IPS-20b (cell line): ENCODE measurements around the gene ADCY6.

Experiments
- H3K27ac ChIP-seq: one replicate; pipeline ENCODE4 v1.5.1; 2013; ENCODE audit warnings: low read length
- H3K27me3 ChIP-seq: 2 replicates; pipeline ENCODE4 v1.6.1; 2013; ENCODE audit warnings: mild to moderate bottlenecking, low read length, inconsistent platforms; ENCODE audit not compliant: insufficient read depth
- H3K36me3 ChIP-seq: 2 replicates; pipeline ENCODE4 v1.6.1; 2013; ENCODE audit warnings: low read depth, mild to moderate bottlenecking, inconsistent platforms, low read length, moderate library complexity; ENCODE audit not compliant: insufficient read depth
- H3K4me1 ChIP-seq: 2 replicates; pipeline ENCODE4 v1.6.1; 2013; ENCODE audit warnings: mild to moderate bottlenecking, control low read depth, inconsistent platforms, low read length, moderate library complexity; ENCODE audit not compliant: insufficient read depth
- H3K4me3 ChIP-seq: 2 replicates; pipeline ENCODE4 v1.5.1; 2013; ENCODE audit warnings: mild to moderate bottlenecking, low read length, inconsistent platforms
- H3K9ac ChIP-seq: 2 replicates; pipeline ENCODE4 v1.6.1; 2013; ENCODE audit warnings: low read depth, mild to moderate bottlenecking, inconsistent platforms, low read length, moderate library complexity
- H3K9me3 ChIP-seq: 2 replicates; pipeline ENCODE4 v1.6.1; 2013; ENCODE audit warnings: mild to moderate bottlenecking, low read depth, low read length, inconsistent platforms; ENCODE audit not compliant: insufficient read depth

Gene ADCY6

GRCh38 chr12:48813465-48814261 lies 24.8 kb upstream of the ADCY6 start:
- H3K9ac ChIP-seq: peak overlapping the region; percentile 28; the same call in 1 of the 2 replicates
- no peak overlapping the region for H3K27ac ChIP-seq
- peak overlapping the region; percentile 94 for H3K4me3 ChIP-seq
- H3K27me3 ChIP-seq: peaks cover 60% of the 10 kb centered on the region
- no peaks in the 10 kb centered on the region for H3K36me3 ChIP-seq
- no peaks in the 10 kb centered on the region for H3K9me3 ChIP-seq
- peaks cover 2% of the 10 kb centered on the region; the same call in 1 of the 2 replicates for H3K4me1 ChIP-seq

DNA sequence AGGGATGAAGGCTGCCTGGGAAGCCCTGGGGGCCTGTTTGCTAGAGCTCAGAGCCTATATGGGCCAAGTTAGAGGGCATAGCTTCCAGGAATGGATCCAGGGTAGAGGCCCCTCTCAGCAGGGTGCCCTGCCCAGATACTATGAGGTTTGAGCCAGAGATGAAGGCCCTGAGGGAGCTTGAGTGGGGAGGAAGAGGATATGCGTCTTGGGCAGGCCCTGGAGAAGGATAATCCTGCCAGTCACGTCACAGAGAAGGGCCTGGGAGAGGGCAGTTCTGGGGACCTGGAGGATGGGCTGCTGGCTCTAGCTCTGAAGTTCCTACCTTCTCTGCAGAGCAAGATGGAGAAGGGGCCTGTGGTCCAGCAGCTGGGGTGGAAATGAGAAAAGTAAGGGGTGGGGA lies 23.5 kb upstream of the ADCY6 start:
- Histone ChIP-seq H3K36me3 (no peaks in the 10 kb centered on the region), H3K9me3 (no peaks in the 10 kb centered on the region), H3K27me3 (peaks cover 52% of the 10 kb centered on the region), H3K4me1 (peaks cover 2% of the 10 kb centered on the region; the same call in 1 of the 2 replicates), H3K27ac (no peak overlapping the region), H3K9ac (no peak overlapping the region), H3K4me3 (no peak overlapping the region)

DNA sequence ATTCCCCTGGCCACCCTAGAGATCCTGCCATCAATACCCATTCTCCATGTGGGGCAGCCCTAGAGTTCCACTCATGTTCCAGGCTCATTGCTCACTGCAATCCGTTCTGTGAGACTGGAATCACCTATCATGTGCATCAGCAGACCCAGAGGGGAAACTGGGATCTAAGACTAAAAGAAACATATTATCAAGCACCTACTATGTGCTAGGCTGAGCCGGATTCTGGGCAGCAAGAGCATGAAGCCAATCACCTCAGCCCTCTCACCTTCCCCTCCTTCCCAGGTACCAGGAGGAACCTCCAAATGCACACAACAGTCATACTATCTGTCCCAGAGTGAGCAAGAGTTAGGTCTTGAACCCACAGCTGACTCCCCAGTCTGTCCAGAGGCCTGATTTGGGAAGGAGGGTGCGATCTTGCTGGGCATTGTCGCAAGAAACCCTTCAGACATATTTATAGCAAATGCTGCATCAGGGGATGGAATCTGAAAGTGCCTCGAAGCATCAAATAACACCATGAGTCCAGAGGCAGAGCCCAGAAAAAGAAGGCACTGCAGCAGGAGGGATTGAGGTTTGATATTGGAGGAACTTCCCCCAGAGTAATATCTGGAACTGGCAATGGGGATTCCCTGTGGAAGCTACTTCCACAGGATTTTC lies 22.7 kb upstream of the ADCY6 start:
- Histone ChIP-seq H3K36me3 (no peaks in the 10 kb centered on the region), H3K4me3 (no peak overlapping the region), H3K27me3 (peaks cover 44% of the 10 kb centered on the region), H3K27ac (no peak overlapping the region), H3K9me3 (no peaks in the 10 kb centered on the region), H3K4me1 (peaks cover 2% of the 10 kb centered on the region; the same call in 1 of the 2 replicates), H3K9ac (no peak overlapping the region)

GRCh38 chr12:48810903-48811431 lies 22.1 kb upstream of the ADCY6 start:
- peaks cover 38% of the 10 kb centered on the region for H3K27me3 ChIP-seq
- no peak overlapping the region for H3K27ac ChIP-seq
- H3K9ac ChIP-seq: no peak overlapping the region
- H3K36me3 ChIP-seq: no peaks in the 10 kb centered on the region
- H3K4me1 ChIP-seq: peaks cover under 1% of the 10 kb centered on the region; the same call in 1 of the 2 replicates
- no peaks in the 10 kb centered on the region for H3K9me3 ChIP-seq
- H3K4me3 ChIP-seq: no peak overlapping the region

- Histone ChIP-seq H3K4me1 (no peaks in the 10 kb centered on the region), H3K36me3 (no peaks in the 10 kb centered on the region), H3K27me3 (peaks cover 18% of the 10 kb centered on the region), H3K9me3 (no peaks in the 10 kb centered on the region), H3K27ac (no peak overlapping the region), H3K4me3 (no peak overlapping the region), H3K9ac (no peak overlapping the region)
Measured at GRCh38 chr12:48807981-48808380, 19.1 kb upstream of the ADCY6 start.

- no peaks in the 10 kb centered on the region for H3K4me1 ChIP-seq
- H3K36me3 ChIP-seq: no peaks in the 10 kb centered on the region
- no peak overlapping the region for H3K4me3 ChIP-seq
- H3K9me3 ChIP-seq: no peaks in the 10 kb centered on the region
- H3K27me3 ChIP-seq: no peaks in the 10 kb centered on the region
- no peak overlapping the region for H3K27ac ChIP-seq
- no peak overlapping the region for H3K9ac ChIP-seq
Measured at GRCh38 chr12:48803675-48804074, 14.8 kb upstream of the ADCY6 start.

GRCh38 chr12:48800971-48801370 lies 12.1 kb upstream of the ADCY6 start:
- no peak overlapping the region for H3K9ac ChIP-seq
- no peak overlapping the region for H3K27ac ChIP-seq

DNA sequence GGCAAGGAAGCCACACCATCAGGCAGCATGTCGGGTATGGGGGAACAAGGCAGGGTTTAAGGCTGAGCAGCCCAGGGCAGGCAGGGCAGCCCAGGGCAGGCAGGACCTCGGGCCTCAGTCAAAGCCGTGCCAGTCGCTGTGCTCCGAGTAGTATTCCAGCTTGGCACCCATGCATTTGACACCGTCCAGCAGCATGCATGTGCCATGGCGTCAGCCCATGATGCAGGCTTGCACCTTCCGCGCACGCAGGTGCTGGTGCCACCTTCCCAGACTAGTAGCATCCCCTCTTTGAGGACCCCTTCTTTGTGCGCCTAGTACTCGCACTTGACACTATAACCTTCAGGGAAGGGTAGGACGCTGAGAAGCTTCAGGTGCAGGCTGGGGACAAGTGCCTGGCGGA lies 11.6 kb upstream of the ADCY6 start:
- Histone ChIP-seq H3K4me1 (0 out of 2 replicates have a peak, but pooled peaks cover 3% of the 10 kb centered on the region), H3K27ac (no peak overlapping the region), H3K36me3 (no peaks in the 10 kb centered on the region), H3K27me3 (no peaks in the 10 kb centered on the region), H3K9me3 (no peaks in the 10 kb centered on the region), H3K9ac (no peak overlapping the region), H3K4me3 (no peak overlapping the region)

More at GRCh38 chr12:48800971-48801370, 12.1 kb upstream of the ADCY6 start:
- Histone ChIP-seq H3K4me1 (no peaks in the 10 kb centered on the region), H3K27me3 (no peaks in the 10 kb centered on the region), H3K4me3 (no peak overlapping the region), H3K9me3 (no peaks in the 10 kb centered on the region), H3K36me3 (no peaks in the 10 kb centered on the region)

GRCh38 chr12:48796976-48797375 lies 8.1 kb upstream of the ADCY6 start:
- H3K27ac ChIP-seq: no peak overlapping the region

DNA sequence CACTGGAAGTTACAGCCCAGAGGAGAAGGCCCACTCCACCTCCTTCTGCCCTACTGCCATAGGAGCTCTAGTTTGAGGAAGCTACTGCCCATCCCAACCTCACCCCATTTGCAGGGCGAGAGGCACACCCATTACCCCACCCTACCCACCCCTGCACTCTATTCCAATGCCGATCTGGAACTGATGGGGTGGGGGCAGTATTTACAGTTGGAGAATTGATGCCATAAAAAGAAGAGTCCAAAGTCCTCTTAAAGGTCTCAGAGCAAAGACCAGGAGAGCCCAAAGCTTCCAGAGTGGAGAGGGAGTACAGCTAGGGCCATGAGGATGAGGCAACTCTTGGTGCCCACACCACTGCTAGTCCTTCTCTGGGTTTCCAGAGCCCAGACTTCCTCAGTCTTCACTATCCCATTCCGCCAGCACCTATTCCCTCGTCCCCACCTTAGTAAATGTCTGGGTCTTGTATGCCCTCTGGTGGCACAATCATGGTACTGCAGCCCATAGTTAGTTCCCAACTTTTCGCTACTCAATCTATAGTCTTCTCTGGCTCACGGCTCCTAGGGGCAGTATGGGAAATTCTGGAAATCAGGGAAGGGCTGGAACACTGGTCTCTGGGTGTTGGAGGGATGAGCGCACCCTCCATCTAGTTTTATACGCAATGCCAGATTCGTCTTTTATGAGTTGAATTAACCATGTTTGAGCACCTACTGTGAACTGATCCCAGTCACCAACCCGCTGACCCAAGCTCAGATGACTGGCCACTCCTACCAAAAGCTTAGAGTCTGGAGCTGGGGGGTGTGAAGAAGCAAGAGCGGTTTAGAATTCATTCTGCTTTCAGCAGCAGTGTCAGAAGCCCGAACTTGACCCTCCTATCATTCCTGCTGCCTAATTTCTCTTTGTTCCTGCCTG lies 6.9 kb upstream of the ADCY6 start:
- H3K4me1 ChIP-seq: 0 out of 2 replicates have a peak, but pooled peaks cover 3% of the 10 kb centered on the region
- no peak overlapping the region for H3K9ac ChIP-seq
- H3K27ac ChIP-seq: no peak overlapping the region
- H3K4me3 ChIP-seq: no peak overlapping the region
- H3K36me3 ChIP-seq: no peaks in the 10 kb centered on the region
- no peaks in the 10 kb centered on the region for H3K9me3 ChIP-seq
- no peaks in the 10 kb centered on the region for H3K27me3 ChIP-seq

More at GRCh38 chr12:48796976-48797375, 8.1 kb upstream of the ADCY6 start:
- H3K9ac ChIP-seq: no peak overlapping the region
- no peaks in the 10 kb centered on the region for H3K9me3 ChIP-seq
- H3K36me3 ChIP-seq: no peaks in the 10 kb centered on the region
- no peak overlapping the region for H3K4me3 ChIP-seq
- 0 out of 2 replicates have a peak, but pooled peaks cover 3% of the 10 kb centered on the region for H3K4me1 ChIP-seq
- no peaks in the 10 kb centered on the region for H3K27me3 ChIP-seq

DNA sequence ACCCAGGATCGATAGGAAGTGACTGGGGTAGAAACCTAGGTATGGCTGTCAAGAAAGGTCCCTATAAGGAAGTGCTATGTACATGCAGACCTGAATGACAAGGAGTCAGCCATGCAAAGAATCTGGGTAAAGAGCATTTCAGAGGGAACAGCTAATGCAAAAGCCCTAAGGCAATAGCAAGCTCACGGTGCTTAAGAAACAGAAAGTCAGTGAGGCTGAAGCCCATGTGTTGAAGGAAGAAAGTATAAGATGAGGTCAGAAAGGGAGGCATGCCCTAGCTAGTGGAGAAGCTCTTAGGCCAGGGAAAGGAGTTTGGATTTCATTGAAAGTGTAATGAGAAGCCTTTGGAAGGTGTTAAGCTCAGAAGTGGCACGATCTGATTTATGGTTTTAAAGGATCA lies 6.0 kb upstream of the ADCY6 start:
- no peak overlapping the region for H3K27ac ChIP-seq

More for the DNA sequence above, 6.0 kb upstream of the ADCY6 start:
- Histone ChIP-seq H3K4me3 (no peak overlapping the region), H3K4me1 (peaks cover 5% of the 10 kb centered on the region; the same call in 1 of the 2 replicates), H3K9ac (no peak overlapping the region), H3K9me3 (no peaks in the 10 kb centered on the region), H3K27me3 (no peaks in the 10 kb centered on the region), H3K36me3 (no peaks in the 10 kb centered on the region)
